IMR-90 (cell line): ENCODE data around the gene TAF4.

Experiments
- CHD1 ChIP-seq: IDR thresholded peaks from 2 replicates; pipeline ENCODE4 v1.6.1; 2012; ENCODE audit warnings: low read depth, low read length, improper control_type of control experiment
- CTCF ChIP-seq: conservative IDR thresholded peaks from 2 replicates; pipeline ENCODE4 v1.5.1; 2012; ENCODE audit warnings: mild to moderate bottlenecking, low read depth, low read length, improper control_type of control experiment
- MAZ ChIP-seq: IDR thresholded peaks from 2 replicates; pipeline ENCODE4 v1.6.1; 2012; ENCODE audit warnings: low read depth, mild to moderate bottlenecking, low read length, improper control_type of control experiment, moderate library complexity, borderline replicate concordance

GRCh38 chr20:61933481-61933950 is 132.2 kb downstream of the TAF4 start:
- no peak for TF ChIP-seq CTCF
- TF ChIP-seq MAZ, result no peak
- no peak for TF ChIP-seq CHD1
